Astrocyte of the hippocampus (primary cell): ENCODE data around the gene RAD51B.
A peak's percentile ranks its signal among the peaks of the same experiment; 100 is the strongest.
"Not testable (repeated sequence)": the region's sequence is repeated elsewhere in the genome, so short reads cannot be mapped to it uniquely, and the experiment has no call there.

Source experiments
- DNase-seq: peaks from one replicate; pipeline ENCODE4 v3.0.0; 2011; ENCODE audit warnings: low read depth, low spot score

RAD51B gene

GRCh38 chr14:67943947-67944346 is 124.4 kb downstream of the RAD51B start:
- DNase-seq = peak; percentile 93

GRCh38 chr14:67944605-67945004 is 125.0 kb downstream of the RAD51B start:
- DNase-seq = peak; percentile 16

- no peak for DNase-seq
These were observed 130.2 kb downstream of the RAD51B start for GRCh38 chr14:67949771-67950170.

- peak; percentile 34 for DNase-seq
These were observed 130.8 kb downstream of the RAD51B start for GRCh38 chr14:67950386-67950785.

- DNase-seq = no peak
These were observed 132.1 kb downstream of the RAD51B start for GRCh38 chr14:67951529-67952135.

GRCh38 chr14:67952381-67952780 is 132.8 kb downstream of the RAD51B start:
- no peak for DNase-seq

- DNase-seq = no peak
These were observed 133.2 kb downstream of the RAD51B start for GRCh38 chr14:67952786-67953185.

GRCh38 chr14:67955261-67955660 is 135.7 kb downstream of the RAD51B start:
- no peak for DNase-seq

- no peak for DNase-seq
These were observed 138.4 kb downstream of the RAD51B start for GRCh38 chr14:67957946-67958345.

- no peak for DNase-seq
These were observed 142.1 kb downstream of the RAD51B start for GRCh38 chr14:67961676-67962075.

GRCh38 chr14:67962215-67962644 is 142.7 kb downstream of the RAD51B start:
- no peak for DNase-seq

- no peak for DNase-seq
These were observed 144.0 kb downstream of the RAD51B start for GRCh38 chr14:67963545-67963944.

GRCh38 chr14:67963960-67964812 is 144.6 kb downstream of the RAD51B start:
- DNase-seq = no peak

GRCh38 chr14:67965696-67966095 is 146.1 kb downstream of the RAD51B start:
- no peak for DNase-seq

GRCh38 chr14:67967206-67967605 is 147.6 kb downstream of the RAD51B start:
- DNase-seq = no peak

GRCh38 chr14:67967970-67968369 is 148.4 kb downstream of the RAD51B start:
- DNase-seq = not testable (repeated sequence)

GRCh38 chr14:67970923-67971322 is 151.3 kb downstream of the RAD51B start:
- DNase-seq = no peak

GRCh38 chr14:67971627-67972625 is 152.3 kb downstream of the RAD51B start:
- no peak for DNase-seq

- peak; percentile 19 for DNase-seq
These were observed 153.9 kb downstream of the RAD51B start for GRCh38 chr14:67973436-67973835.

GRCh38 chr14:67975470-67975869 is 155.9 kb downstream of the RAD51B start:
- no peak for DNase-seq

- no peak for DNase-seq
These were observed 158.0 kb downstream of the RAD51B start for GRCh38 chr14:67977434-67978034.
